HFFc6 (cell line): Measurements from ENCODE around the gene EPHA4. TPM values are rescaled to one million over a fixed set of nuclear protein-coding genes. Genes with fewer than 3 reads are reported as not detected.

Experiments used
- DNase-seq: peaks from one replicate; pipeline ENCODE4 v3.0.0-alpha.2; 2018
- H3K27ac Mint-ChIP-seq: 2 replicates; pipeline ENCODE4 v1.8.0; 2020; ENCODE audit warnings: mild to moderate bottlenecking, mixed read lengths
- H3K27me3 Mint-ChIP-seq: 2 replicates; pipeline ENCODE4 v1.8.0; 2021; ENCODE audit warnings: mild to moderate bottlenecking, moderate library complexity, mixed read lengths; ENCODE audit not compliant: insufficient read depth
- H3K36me3 Mint-ChIP-seq: 2 replicates; pipeline ENCODE4 v1.8.0; 2021; ENCODE audit warnings: low read depth, mixed read lengths
- H3K4me1 Mint-ChIP-seq: 2 replicates; pipeline ENCODE4 v1.8.0; 2020; ENCODE audit warnings: low read depth, mixed read lengths
- H3K4me3 Mint-ChIP-seq: 2 replicates; pipeline ENCODE4 v1.8.0; 2020; ENCODE audit warnings: mild to moderate bottlenecking, moderate library complexity, mixed read lengths
- H3K9me3 Mint-ChIP-seq: 2 replicates; pipeline ENCODE4 v1.8.0; 2020; ENCODE audit warnings: mild to moderate bottlenecking, mixed read lengths
- total RNA-seq, 6 experiments: library from RNA; stranded (reverse); fragmentation: NEBNext Ultra II Directional; extraction: Animal tissue kit (Norgen Biotek cat#: 25700); gene quantifications; 2 replicates in 1 of 6; 3 replicates in 5 of 6; pipeline ENCODE4 v1.2.3, GENCODE V29; 2021
- TF ChIP-seq, protein P1 (sequence below): fragments of 200-600 bp; sonication (generic); IDR thresholded peaks from 2 replicates; pipeline ENCODE4 v1.5.0; 2021; ENCODE audit warnings: antibody characterized with exemption, mild to moderate bottlenecking

Gene EPHA4
- total RNA-seq, 6 experiments from 2014 or later: 41.4 to 65.3 (median 51.9) TPM

DNA sequence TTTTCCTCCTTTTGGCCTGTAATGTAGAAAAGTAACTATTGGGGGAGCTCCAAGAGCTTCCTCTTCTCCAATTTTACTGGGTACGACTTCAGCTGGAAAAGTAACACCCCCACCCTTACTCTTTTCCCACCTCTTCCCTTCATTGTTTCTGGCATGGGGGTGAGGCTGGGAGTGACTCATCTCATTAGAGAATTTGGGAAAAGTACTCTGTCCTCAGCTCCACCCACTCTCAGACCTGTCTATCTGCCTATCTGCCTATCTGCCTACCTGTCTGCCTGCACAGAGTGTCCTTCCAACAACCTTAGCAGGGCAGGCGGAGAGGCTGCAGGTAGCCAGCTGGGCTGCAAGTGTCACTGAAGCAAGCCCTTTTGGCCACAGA is 93.6 kb downstream of the EPHA4 start:
- peaks cover 3% of the 10 kb centered on the region for H3K27me3 Mint-ChIP-seq
- DNase-seq: no peak

DNA sequence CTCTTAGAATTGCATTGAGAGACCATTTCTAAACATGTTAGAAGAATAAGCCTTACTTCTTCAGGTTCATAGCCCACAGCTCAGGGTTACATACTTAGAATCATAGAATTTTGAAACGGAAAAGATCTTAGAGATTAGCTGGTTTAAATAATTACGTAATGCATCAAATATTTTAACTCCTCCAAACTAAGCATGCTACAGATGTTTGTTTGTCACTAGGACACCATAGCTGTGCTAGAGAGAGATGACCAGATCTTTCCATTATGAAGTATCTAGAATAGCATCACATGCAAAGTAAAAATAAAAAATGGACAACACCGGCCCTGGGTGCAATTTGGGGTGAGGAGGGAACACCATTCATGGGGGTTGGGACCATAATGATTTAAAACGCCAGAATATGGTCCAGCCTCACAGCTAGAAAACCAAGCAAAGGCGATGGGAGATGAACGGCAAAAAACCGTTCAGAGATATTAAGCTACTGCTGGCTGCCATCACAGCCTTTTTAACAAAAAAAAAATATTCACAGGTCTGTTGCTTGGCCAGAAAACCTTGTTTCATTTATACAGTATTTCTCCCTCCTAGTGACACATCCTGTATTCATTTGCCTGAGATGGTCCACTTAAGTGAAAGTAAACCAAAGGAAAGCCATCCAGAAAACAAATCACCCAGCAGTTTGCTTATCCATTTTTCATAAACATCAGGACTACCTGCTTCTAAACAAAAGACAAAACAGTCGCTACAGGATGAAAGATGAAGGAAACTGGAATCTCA is 94.2 kb downstream of the EPHA4 start:
- no peak for DNase-seq
- TF ChIP-seq, protein P1, sequence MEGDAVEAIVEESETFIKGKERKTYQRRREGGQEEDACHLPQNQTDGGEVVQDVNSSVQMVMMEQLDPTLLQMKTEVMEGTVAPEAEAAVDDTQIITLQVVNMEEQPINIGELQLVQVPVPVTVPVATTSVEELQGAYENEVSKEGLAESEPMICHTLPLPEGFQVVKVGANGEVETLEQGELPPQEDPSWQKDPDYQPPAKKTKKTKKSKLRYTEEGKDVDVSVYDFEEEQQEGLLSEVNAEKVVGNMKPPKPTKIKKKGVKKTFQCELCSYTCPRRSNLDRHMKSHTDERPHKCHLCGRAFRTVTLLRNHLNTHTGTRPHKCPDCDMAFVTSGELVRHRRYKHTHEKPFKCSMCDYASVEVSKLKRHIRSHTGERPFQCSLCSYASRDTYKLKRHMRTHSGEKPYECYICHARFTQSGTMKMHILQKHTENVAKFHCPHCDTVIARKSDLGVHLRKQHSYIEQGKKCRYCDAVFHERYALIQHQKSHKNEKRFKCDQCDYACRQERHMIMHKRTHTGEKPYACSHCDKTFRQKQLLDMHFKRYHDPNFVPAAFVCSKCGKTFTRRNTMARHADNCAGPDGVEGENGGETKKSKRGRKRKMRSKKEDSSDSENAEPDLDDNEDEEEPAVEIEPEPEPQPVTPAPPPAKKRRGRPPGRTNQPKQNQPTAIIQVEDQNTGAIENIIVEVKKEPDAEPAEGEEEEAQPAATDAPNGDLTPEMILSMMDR: no peak
- Mint-ChIP-seq H3K9me3 (no peaks in the 10 kb centered on the region), H3K36me3 (peaks cover 4% of the 10 kb centered on the region; the same call in 1 of the 2 replicates), H3K27me3 (peaks cover 3% of the 10 kb centered on the region), H3K4me3 (no peak overlapping the region), H3K27ac (0 out of 2 replicates have a peak overlapping the region, but pooled peaks have one; percentile 27), H3K4me1 (peaks cover 18% of the 10 kb centered on the region)

More for the DNA sequence above, 93.6 kb downstream of the EPHA4 start:
- no peaks in the 10 kb centered on the region for H3K9me3 Mint-ChIP-seq
- H3K36me3 Mint-ChIP-seq: peaks cover 4% of the 10 kb centered on the region; the same call in 1 of the 2 replicates
- H3K4me3 Mint-ChIP-seq: no peak overlapping the region
- TF ChIP-seq, protein P1: 0 out of 2 replicates have a peak, but pooled peaks have one; percentile 12
- H3K27ac Mint-ChIP-seq: peak overlapping the region; percentile 19; the same call in 1 of the 2 replicates
- H3K4me1 Mint-ChIP-seq: peaks cover 18% of the 10 kb centered on the region

DNA sequence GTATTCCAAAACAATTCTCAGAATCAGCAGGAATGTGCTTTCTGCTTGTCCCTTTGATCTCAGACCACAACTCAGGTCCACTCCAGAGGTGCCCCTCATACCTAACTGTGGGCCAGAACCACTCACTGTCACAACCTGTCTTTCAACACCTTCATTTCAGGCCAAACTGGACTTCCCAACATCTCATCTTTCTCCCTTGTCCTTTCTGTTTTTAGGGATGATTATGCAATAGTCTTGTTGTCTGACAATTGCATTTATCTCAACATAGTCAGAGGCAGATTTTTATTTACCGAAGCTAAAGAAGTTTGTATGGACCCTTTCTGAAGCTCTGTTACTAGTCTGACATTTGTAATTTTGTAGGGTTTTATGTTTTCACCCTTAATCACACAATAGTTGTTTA is 95.9 kb downstream of the EPHA4 start:
- H3K9me3 Mint-ChIP-seq: no peaks in the 10 kb centered on the region
- no peaks in the 10 kb centered on the region for H3K36me3 Mint-ChIP-seq
- no peak for DNase-seq
- H3K4me3 Mint-ChIP-seq: no peak overlapping the region
- TF ChIP-seq, protein P1: no peak
- peaks cover 18% of the 10 kb centered on the region for H3K4me1 Mint-ChIP-seq
- H3K27me3 Mint-ChIP-seq: no peaks in the 10 kb centered on the region; the same call in 1 of the 2 replicates
- H3K27ac Mint-ChIP-seq: no peak overlapping the region

DNA sequence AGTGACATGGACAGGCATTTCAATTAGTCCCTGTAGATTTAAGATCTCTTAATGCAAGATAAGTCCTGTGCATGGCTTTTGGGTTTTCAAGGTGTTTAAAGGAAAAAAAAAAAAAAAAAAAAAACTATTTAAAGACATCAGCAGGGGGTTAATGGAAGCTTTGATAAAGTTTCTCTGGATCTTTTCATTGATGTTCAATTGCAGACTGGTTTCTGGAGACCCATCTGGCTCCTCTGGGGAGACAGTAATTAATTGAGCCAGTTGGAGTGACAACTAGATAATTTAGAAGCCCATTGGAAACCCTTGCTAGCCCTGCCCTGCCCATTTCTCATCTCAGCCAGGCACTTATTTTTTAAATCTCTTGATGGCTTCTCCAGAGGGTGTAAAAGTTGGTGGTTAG is 98.7 kb downstream of the EPHA4 start:
- Mint-ChIP-seq H3K4me3 (no peak overlapping the region), H3K36me3 (peaks cover 5% of the 10 kb centered on the region; the same call in 1 of the 2 replicates), H3K27me3 (no peaks in the 10 kb centered on the region; the same call in 1 of the 2 replicates), H3K4me1 (peaks cover 12% of the 10 kb centered on the region), H3K27ac (no peak overlapping the region), H3K9me3 (no peaks in the 10 kb centered on the region)
- DNase-seq: no peak
- TF ChIP-seq, protein P1: no peak

DNA sequence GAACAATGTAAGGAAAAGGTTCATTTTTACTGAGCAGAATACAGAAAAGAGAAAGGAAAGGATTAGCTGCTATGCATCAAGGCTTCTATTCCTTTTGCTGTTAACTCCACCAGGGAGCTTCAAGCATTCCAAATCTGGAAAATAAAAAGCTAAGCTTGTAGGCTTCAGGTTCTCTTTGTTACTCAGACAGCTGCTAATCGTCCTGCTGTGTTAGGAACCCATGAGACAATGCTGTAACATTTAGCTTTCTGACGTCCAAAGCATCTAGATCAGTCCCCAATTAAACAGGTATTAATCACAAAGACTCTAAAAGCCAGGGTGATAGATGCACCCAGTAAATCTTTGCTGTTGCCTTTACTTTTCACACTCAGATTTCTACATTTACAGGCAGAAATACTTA is 103.8 kb downstream of the EPHA4 start:
- TF ChIP-seq, protein P1: no peak
- H3K27ac Mint-ChIP-seq: no peak overlapping the region
- no peak overlapping the region for H3K4me3 Mint-ChIP-seq
- no peaks in the 10 kb centered on the region for H3K27me3 Mint-ChIP-seq
- peaks cover 5% of the 10 kb centered on the region; the same call in 1 of the 2 replicates for H3K36me3 Mint-ChIP-seq
- DNase-seq: no peak
- H3K4me1 Mint-ChIP-seq: peaks cover 5% of the 10 kb centered on the region; the same call in 1 of the 2 replicates
- H3K9me3 Mint-ChIP-seq: no peaks in the 10 kb centered on the region
